SK-N-SH treated with all-trans-retinoic acid at 6 μM for 48 hours (cell line): Measurements from ENCODE around the gene SCFD2.

ENCODE experiments used
- ATAC-seq: fragments of 200-7000 bp; cut with Tn5 transposase; 3 replicates; pipeline ENCODE4 v1.9.1; 2020; ENCODE audit warnings: mild to moderate bottlenecking, moderate library complexity
- CSDC2 ChIP-seq: fragments of 250-450 bp; sonication (Bioruptor Pico); IDR thresholded peaks from 2 replicates; pipeline ENCODE4 v1.5.0; 2020; ENCODE audit warnings: mild to moderate bottlenecking, moderate library complexity
- CSRNP3 ChIP-seq: fragments of 250-450 bp; sonication (Bioruptor Pico); IDR thresholded peaks from 2 replicates; pipeline ENCODE4 v1.5.1; 2021; ENCODE audit warnings: mild to moderate bottlenecking, moderate library complexity
- ESRRG ChIP-seq: fragments of 250-450 bp; sonication (Bioruptor Pico); IDR thresholded peaks from 2 replicates; pipeline ENCODE4 v1.6.1; 2021; ENCODE audit warnings: mild to moderate bottlenecking
- GLIS3 ChIP-seq: fragments of 250-450 bp; sonication (Bioruptor Pico); IDR thresholded peaks from 2 replicates; pipeline ENCODE4 v1.5.0; 2020; ENCODE audit warnings: mild to moderate bottlenecking, moderate library complexity
- OSR1 ChIP-seq: fragments of 250-450 bp; sonication (Bioruptor Pico); IDR thresholded peaks from 2 replicates; pipeline ENCODE4 v1.8.0; 2022; ENCODE audit warnings: moderate library complexity, mild to moderate bottlenecking, inconsistent platforms
- PATZ1 ChIP-seq: fragments of 250-450 bp; sonication (Bioruptor Pico); IDR thresholded peaks from 2 replicates; pipeline ENCODE4 v1.8.0; 2020; ENCODE audit warnings: mild to moderate bottlenecking, moderate library complexity, borderline replicate concordance
- POU6F1 ChIP-seq: fragments of 250-450 bp; sonication (Bioruptor Pico); IDR thresholded peaks from 2 replicates; pipeline ENCODE4 v1.8.0; 2021; ENCODE audit warnings: low read depth, mild to moderate bottlenecking, moderate library complexity, borderline replicate concordance
- PPARA ChIP-seq: fragments of 250-450 bp; sonication (Bioruptor Pico); IDR thresholded peaks from 2 replicates; pipeline ENCODE4 v1.5.0; 2020; ENCODE audit warnings: mild to moderate bottlenecking, borderline replicate concordance
- RARB ChIP-seq: fragments of 250-450 bp; sonication (Bioruptor Pico); IDR thresholded peaks from 2 replicates; pipeline ENCODE4 v1.8.0; 2021; ENCODE audit warnings: mild to moderate bottlenecking, moderate library complexity
- SNAI2 ChIP-seq: fragments of 250-450 bp; sonication (Bioruptor Pico); IDR thresholded peaks from 2 replicates; pipeline ENCODE4 v1.5.0; 2020; ENCODE audit warnings: mild to moderate bottlenecking, moderate library complexity
- TCF4 ChIP-seq: fragments of 250-450 bp; sonication (Bioruptor Pico); IDR thresholded peaks from 2 replicates; pipeline ENCODE4 v1.8.0; 2021; ENCODE audit warnings: mild to moderate bottlenecking, moderate library complexity, borderline replicate concordance
- TOX ChIP-seq: fragments of 250-450 bp; sonication (Bioruptor Pico); IDR thresholded peaks from 2 replicates; pipeline ENCODE4 v1.8.0; 2021; ENCODE audit warnings: mild to moderate bottlenecking, moderate library complexity, borderline replicate concordance
- TSHZ2 ChIP-seq: fragments of 250-450 bp; sonication (Bioruptor Pico); IDR thresholded peaks from 2 replicates; pipeline ENCODE4 v1.5.0; 2020; ENCODE audit warnings: mild to moderate bottlenecking, moderate library complexity
- ZC3H10 ChIP-seq: fragments of 250-450 bp; sonication (Bioruptor Pico); IDR thresholded peaks from 2 replicates; pipeline ENCODE4 v1.5.1; 2021; ENCODE audit warnings: mild to moderate bottlenecking, moderate library complexity
- ZFP3 ChIP-seq: fragments of 250-450 bp; sonication (Bioruptor Pico); IDR thresholded peaks from 2 replicates; pipeline ENCODE4 v1.5.0; 2020; ENCODE audit warnings: mild to moderate bottlenecking, moderate library complexity
- ZFP30 ChIP-seq: fragments of 450-650 bp; formaldehyde crosslinking; IDR thresholded peaks from 2 replicates; pipeline ENCODE4 v1.5.0; 2022; ENCODE audit warnings: mild to moderate bottlenecking, moderate library complexity
- ZNF565 ChIP-seq: fragments of 450-650 bp; formaldehyde crosslinking; conservative IDR thresholded peaks from 2 replicates; pipeline ENCODE4 v1.5.0; 2020; ENCODE audit warnings: low read depth, mild to moderate bottlenecking, moderate library complexity
- ZNF70 ChIP-seq: fragments of 450-650 bp; formaldehyde crosslinking; IDR thresholded peaks from 2 replicates; pipeline ENCODE4 v1.5.0; 2020; ENCODE audit warnings: mild to moderate bottlenecking, moderate library complexity
- ZNF8 ChIP-seq: fragments of 450-650 bp; formaldehyde crosslinking; IDR thresholded peaks from 2 replicates; pipeline ENCODE4 v1.5.0; 2020; ENCODE audit warnings: mild to moderate bottlenecking, moderate library complexity
- TF ChIP-seq, protein P1 (sequence below): fragments of 250-450 bp; sonication (Bioruptor Pico); IDR thresholded peaks from 2 replicates; pipeline ENCODE4 v1.5.1; 2020; ENCODE audit warnings: low read depth, mild to moderate bottlenecking, moderate library complexity

The SCFD2 gene

DNA sequence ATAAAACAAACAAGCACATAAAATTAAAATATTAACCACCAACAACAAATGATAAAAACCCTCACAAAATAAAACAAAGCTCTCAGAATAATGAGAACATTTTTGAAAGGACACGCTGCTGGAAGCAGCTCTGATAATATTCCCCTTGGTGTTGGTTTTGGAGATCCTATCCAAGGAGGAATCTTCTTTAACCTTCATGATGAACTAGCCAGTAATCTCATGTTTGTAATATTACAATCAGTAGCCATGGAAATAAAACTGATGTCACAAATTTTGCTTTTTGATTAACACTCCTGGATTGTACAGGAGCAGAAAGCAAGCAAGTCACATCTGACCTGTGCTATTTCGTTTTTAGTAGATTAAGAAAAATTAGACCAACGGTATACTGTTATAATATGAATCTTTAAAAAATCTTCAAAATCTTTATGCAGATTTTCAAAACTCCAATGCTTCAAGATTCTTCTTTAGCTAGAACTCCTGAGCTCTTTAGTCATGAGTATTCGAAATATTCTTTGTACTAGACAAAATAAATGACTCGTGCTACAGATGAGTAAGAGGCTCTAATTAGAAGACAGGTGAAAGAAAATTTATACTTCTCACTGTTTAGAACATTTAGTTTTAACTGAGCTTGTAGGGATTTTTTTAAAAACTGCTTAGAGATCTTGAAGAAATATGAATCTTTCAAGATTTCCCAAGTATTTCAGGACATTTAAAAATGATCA, 349.6 kb downstream of the SCFD2 start:
- no peak for ATAC-seq
- TF ChIP-seq TCF4 (CRISPR knock-in tag) (0 out of 2 replicates have a peak, but pooled peaks have one; percentile 4), ZNF70 (CRISPR knock-in tag) (no peak)

- ATAC-seq: peak; percentile 12; the same call in 1 of the 3 replicates
- TF ChIP-seq SNAI2 (CRISPR knock-in tag) (no peak), OSR1 (CRISPR knock-in tag) (no peak), TCF4 (CRISPR knock-in tag) (peak; percentile 79; the same call in 1 of the 2 replicates)
- TF ChIP-seq, all 23 proteins: peak for 1
Observed at GRCh38 chr4:53015681-53016080, 350.2 kb downstream of the SCFD2 start.

GRCh38 chr4:53014881-53015280, 351.0 kb downstream of the SCFD2 start:
- no peak for ATAC-seq
- TF ChIP-seq ZNF70 (CRISPR knock-in tag) (no peak), ZNF565 (no peak), ESRRG (CRISPR knock-in tag) (no peak), RARB (CRISPR knock-in tag) (no peak), TOX (CRISPR knock-in tag) (no peak), SNAI2 (CRISPR knock-in tag) (no peak), ZFP30 (no peak), POU6F1 (CRISPR knock-in tag) (no peak), PATZ1 (CRISPR knock-in tag) (no peak), ZC3H10 (no peak), CSRNP3 (no peak), ZFP3 (no peak), TCF4 (CRISPR knock-in tag) (no peak), ZNF8 (CRISPR knock-in tag) (no peak), TSHZ2 (CRISPR knock-in tag) (no peak), GLIS3 (CRISPR knock-in tag) (no peak), PPARA (CRISPR knock-in tag) (no peak), CSDC2 (CRISPR knock-in tag) (no peak)
- TF ChIP-seq, protein P1, sequence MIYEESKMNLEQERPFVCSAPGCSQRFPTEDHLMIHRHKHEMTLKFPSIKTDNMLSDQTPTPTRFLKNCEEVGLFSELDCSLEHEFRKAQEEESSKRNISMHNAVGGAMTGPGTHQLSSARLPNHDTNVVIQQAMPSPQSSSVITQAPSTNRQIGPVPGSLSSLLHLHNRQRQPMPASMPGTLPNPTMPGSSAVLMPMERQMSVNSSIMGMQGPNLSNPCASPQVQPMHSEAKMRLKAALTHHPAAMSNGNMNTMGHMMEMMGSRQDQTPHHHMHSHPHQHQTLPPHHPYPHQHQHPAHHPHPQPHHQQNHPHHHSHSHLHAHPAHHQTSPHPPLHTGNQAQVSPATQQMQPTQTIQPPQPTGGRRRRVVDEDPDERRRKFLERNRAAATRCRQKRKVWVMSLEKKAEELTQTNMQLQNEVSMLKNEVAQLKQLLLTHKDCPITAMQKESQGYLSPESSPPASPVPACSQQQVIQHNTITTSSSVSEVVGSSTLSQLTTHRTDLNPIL (CRISPR knock-in tag): no peak
